22Rv1 (cell line): ENCODE data around the gene C12orf60.

Experiments used
- CTCF ChIP-seq: fragments of 450-650 bp; IDR thresholded peaks from 2 replicates; pipeline ENCODE4 v1.5.1; 2017; ENCODE audit warnings: mild to moderate bottlenecking
- ZFX ChIP-seq: fragments of 450-650 bp; IDR thresholded peaks from 2 replicates; pipeline ENCODE4 v1.6.1; 2017; ENCODE audit warnings: antibody characterized with exemption, borderline replicate concordance

GRCh38 chr12:14785568-14785967 is 17.9 kb upstream of the C12orf60 start:
- no peak for TF ChIP-seq CTCF
- no peak for TF ChIP-seq ZFX
